SW 1271 (cell line): ENCODE results near the gene LRRC3C.
A peak's percentile ranks its signal among the peaks of the same experiment; 100 is the strongest.
"Not testable (repeated sequence)": the region's sequence is repeated elsewhere in the genome, so short reads cannot be mapped to it uniquely, and the experiment has no call there.

Experiments used
- DNase-seq, 2 experiments: peaks; one replicate each; lab custom pipeline; 2025; lab: John Stamatoyannopoulos, UW

LRRC3C gene

GRCh38 chr17:39927101-39927928 is at the start of gene LRRC3C, which contains the start of gene ORMDL3:
LRRC3C (plus strand) TSS chr17:39927732; CDS start chr17:39941524, 13,792 bp downstream.
ORMDL3 (minus strand) TSS chr17:39927601; CDS start chr17:39924203, 3,398 bp downstream.
- peak; percentile 43 to 85 for DNase-seq

GRCh38 chr17:39886102-39886501 is 41.4 kb upstream of the LRRC3C start:
- not testable (repeated sequence) for DNase-seq

- DNase-seq, result no peak
Observed at GRCh38 chr17:39887078-39887477, 40.5 kb upstream of the LRRC3C start.

- no peak for DNase-seq
Observed at GRCh38 chr17:39889200-39889599, 38.3 kb upstream of the LRRC3C start.

GRCh38 chr17:39894681-39895376 is 32.7 kb upstream of the LRRC3C start:
- no peak for DNase-seq

- no peak for DNase-seq
Observed at GRCh38 chr17:39898088-39898487, 29.4 kb upstream of the LRRC3C start.

- no peak for DNase-seq
Observed at GRCh38 chr17:39899215-39899614, 28.3 kb upstream of the LRRC3C start.

GRCh38 chr17:39902027-39902426 is 25.5 kb upstream of the LRRC3C start:
- not testable (repeated sequence) for DNase-seq

GRCh38 chr17:39903158-39903884 is 24.2 kb upstream of the LRRC3C start:
- DNase-seq, result no peak

GRCh38 chr17:39904990-39905288 is 22.6 kb upstream of the LRRC3C start:
- no peak for DNase-seq

GRCh38 chr17:39908789-39909352 is 18.7 kb upstream of the LRRC3C start:
- DNase-seq, result no peak

- DNase-seq, result no peak
Observed at GRCh38 chr17:39913989-39914388, 13.5 kb upstream of the LRRC3C start.

- DNase-seq, result no peak
Observed at GRCh38 chr17:39915559-39915958, 12.0 kb upstream of the LRRC3C start.

GRCh38 chr17:39916918-39917317 is 10.6 kb upstream of the LRRC3C start:
- DNase-seq, result peak in 1 of 2 experiments; percentile 4

GRCh38 chr17:39919087-39919683 is 8.3 kb upstream of the LRRC3C start:
- DNase-seq, result no peak

GRCh38 chr17:39920218-39921210 is 7.0 kb upstream of the LRRC3C start:
- DNase-seq, result no peak

- DNase-seq, result no peak
Observed at GRCh38 chr17:39921323-39921722, 6.2 kb upstream of the LRRC3C start.

GRCh38 chr17:39922006-39922405 is 5.5 kb upstream of the LRRC3C start:
- no peak for DNase-seq

- no peak for DNase-seq
Observed at GRCh38 chr17:39923230-39923629, 4.3 kb upstream of the LRRC3C start.

- no peak for DNase-seq
Observed at GRCh38 chr17:39923836-39924690, 3.5 kb upstream of the LRRC3C start.
